BLaER1 (cell line): ENCODE measurements around the gene VIPR2.

Experiments
- H3K27ac ChIP-seq: shearing (Covaris generic); formaldehyde crosslinking; 2 replicates; pipeline ENCODE4 v1.8.1; 2022
- H3K27me3 ChIP-seq: shearing (Covaris generic); formaldehyde crosslinking; 2 replicates; pipeline ENCODE4 v1.8.1; 2022
- H3K36me3 ChIP-seq: shearing (Covaris generic); formaldehyde crosslinking; 2 replicates; pipeline ENCODE4 v1.8.1; 2022
- H3K4me1 ChIP-seq: shearing (Covaris generic); formaldehyde crosslinking; 2 replicates; pipeline ENCODE4 v1.8.1; 2022
- H3K4me2 ChIP-seq: shearing (Covaris generic); formaldehyde crosslinking; 2 replicates; pipeline ENCODE4 v1.8.1; 2022
- H3K4me3 ChIP-seq: shearing (Covaris generic); formaldehyde crosslinking; 2 replicates; pipeline ENCODE4 v1.8.1; 2022
- H3K9ac ChIP-seq: shearing (Covaris generic); formaldehyde crosslinking; 2 replicates; pipeline ENCODE4 v1.8.1; 2022
- H3K9me3 ChIP-seq: shearing (Covaris generic); formaldehyde crosslinking; 2 replicates; pipeline ENCODE4 v1.8.1; 2022
- H4K20me1 ChIP-seq: shearing (Covaris generic); formaldehyde crosslinking; 2 replicates; pipeline ENCODE4 v1.8.1; 2022
- Cebpa-rat ChIP-seq: shearing (Covaris generic); IDR thresholded peaks from 2 replicates; pipeline ENCODE4 v1.8.1; 2022

Gene VIPR2

GRCh38 chr7:159014297-159015062, 130.2 kb downstream of the VIPR2 start:
- no peaks in the 10 kb centered on the region for H3K27me3 ChIP-seq
- peaks cover 100% of the 10 kb centered on the region for H3K4me1 ChIP-seq
- H3K4me2 ChIP-seq = peak overlapping the region; percentile 88
- peak overlapping the region; percentile 97 for H3K27ac ChIP-seq
- peak overlapping the region; percentile 55 for H3K4me3 ChIP-seq
- H3K9ac ChIP-seq = peak overlapping the region; percentile 79
- no peak for TF ChIP-seq Cebpa-rat
- no peaks in the 10 kb centered on the region for H3K36me3 ChIP-seq
- H4K20me1 ChIP-seq = no peaks in the 10 kb centered on the region
- H3K9me3 ChIP-seq = no peaks in the 10 kb centered on the region

DNA sequence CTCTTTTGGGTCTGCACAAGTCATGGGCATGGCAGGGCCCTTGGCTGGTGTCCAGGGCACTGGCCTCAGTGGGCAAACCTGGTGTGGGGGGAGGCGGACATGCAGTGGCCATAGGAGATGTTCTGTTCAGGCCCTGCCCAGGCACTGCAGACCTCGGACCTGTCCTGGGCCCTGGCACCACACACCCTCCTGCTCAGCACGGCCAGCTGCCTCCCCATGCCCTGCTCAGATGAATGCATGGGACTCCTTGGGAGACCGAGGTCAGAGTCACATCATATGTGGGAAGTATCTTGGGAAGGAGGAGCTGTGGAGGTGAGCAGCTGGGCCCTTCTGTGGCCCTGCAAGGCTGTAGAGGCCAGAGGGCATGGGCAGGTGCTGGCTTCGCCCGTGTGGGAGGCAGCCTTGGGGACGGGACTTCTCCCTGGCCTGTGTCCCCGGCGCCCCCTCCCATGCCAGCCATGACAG, 130.8 kb downstream of the VIPR2 start:
- peak overlapping the region; percentile 79 for H3K9ac ChIP-seq
- peaks cover 100% of the 10 kb centered on the region for H3K4me1 ChIP-seq
- H3K27me3 ChIP-seq = no peaks in the 10 kb centered on the region
- H3K27ac ChIP-seq = peak overlapping the region; percentile 97
- H3K4me3 ChIP-seq = no peak overlapping the region
- peak overlapping the region; percentile 88 for H3K4me2 ChIP-seq
- TF ChIP-seq Cebpa-rat = no peak
- H3K9me3 ChIP-seq = no peaks in the 10 kb centered on the region
- no peaks in the 10 kb centered on the region for H3K36me3 ChIP-seq
- no peaks in the 10 kb centered on the region for H4K20me1 ChIP-seq

DNA sequence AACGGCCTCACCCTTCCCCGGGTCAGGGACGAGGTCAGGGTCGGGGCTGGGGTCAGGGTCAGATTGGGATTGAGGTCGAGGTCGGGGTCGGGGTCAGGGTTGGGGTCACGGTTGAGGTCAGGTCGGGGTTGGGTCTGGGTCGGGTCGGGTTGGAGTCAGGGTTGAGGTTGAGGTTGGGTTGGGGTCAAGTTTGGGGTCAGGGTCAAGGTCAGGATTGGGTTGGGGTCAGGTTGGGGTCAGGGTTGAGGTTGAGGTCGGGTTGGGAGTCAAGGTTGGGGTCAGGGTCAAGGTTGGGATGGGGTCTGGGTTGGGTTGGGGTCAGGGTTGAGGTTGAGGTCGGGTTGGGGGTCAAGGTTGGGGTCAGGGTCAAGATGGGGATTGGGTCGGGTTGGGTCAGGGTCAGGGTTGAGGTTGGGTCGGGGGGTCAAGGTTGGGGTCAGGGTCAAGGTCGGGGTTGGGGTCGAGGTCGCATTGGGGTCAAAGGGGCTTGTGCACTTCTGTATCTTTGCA, 131.4 kb downstream of the VIPR2 start:
- H3K36me3 ChIP-seq = no peaks in the 10 kb centered on the region
- 0 out of 2 replicates have a peak overlapping the region, but pooled peaks have one; percentile 24 for H3K4me3 ChIP-seq
- H3K4me2 ChIP-seq = peak overlapping the region; percentile 88
- H4K20me1 ChIP-seq = no peaks in the 10 kb centered on the region
- peaks cover 100% of the 10 kb centered on the region for H3K4me1 ChIP-seq
- no peaks in the 10 kb centered on the region for H3K9me3 ChIP-seq
- no peak for TF ChIP-seq Cebpa-rat
- peak overlapping the region; percentile 43; the same call in 1 of the 2 replicates for H3K9ac ChIP-seq
- no peaks in the 10 kb centered on the region for H3K27me3 ChIP-seq
- H3K27ac ChIP-seq = peak overlapping the region; percentile 97

GRCh38 chr7:159012353-159013069, 132.2 kb downstream of the VIPR2 start:
- H3K27ac ChIP-seq = peak overlapping the region; percentile 97
- peak overlapping the region; percentile 43; the same call in 1 of the 2 replicates for H3K9ac ChIP-seq
- TF ChIP-seq Cebpa-rat = no peak
- H3K36me3 ChIP-seq = no peaks in the 10 kb centered on the region
- no peaks in the 10 kb centered on the region for H4K20me1 ChIP-seq
- H3K27me3 ChIP-seq = no peaks in the 10 kb centered on the region
- peaks cover 100% of the 10 kb centered on the region for H3K4me1 ChIP-seq
- peak overlapping the region; percentile 88 for H3K4me2 ChIP-seq
- no peaks in the 10 kb centered on the region for H3K9me3 ChIP-seq
- 0 out of 2 replicates have a peak overlapping the region, but pooled peaks have one; percentile 24 for H3K4me3 ChIP-seq

- H4K20me1 ChIP-seq = no peaks in the 10 kb centered on the region
- H3K9ac ChIP-seq = peak overlapping the region; percentile 31; the same call in 1 of the 2 replicates
- no peaks in the 10 kb centered on the region for H3K27me3 ChIP-seq
- 0 out of 2 replicates have a peak, but pooled peaks cover 3% of the 10 kb centered on the region for H3K9me3 ChIP-seq
- H3K27ac ChIP-seq = peak overlapping the region; percentile 97
- H3K36me3 ChIP-seq = no peaks in the 10 kb centered on the region
- H3K4me1 ChIP-seq = peaks cover 98% of the 10 kb centered on the region
- H3K4me3 ChIP-seq = no peak overlapping the region
- H3K4me2 ChIP-seq = peak overlapping the region; percentile 88
- TF ChIP-seq Cebpa-rat = no peak
These were observed 133.0 kb downstream of the VIPR2 start for GRCh38 chr7:159011722-159012022.

DNA sequence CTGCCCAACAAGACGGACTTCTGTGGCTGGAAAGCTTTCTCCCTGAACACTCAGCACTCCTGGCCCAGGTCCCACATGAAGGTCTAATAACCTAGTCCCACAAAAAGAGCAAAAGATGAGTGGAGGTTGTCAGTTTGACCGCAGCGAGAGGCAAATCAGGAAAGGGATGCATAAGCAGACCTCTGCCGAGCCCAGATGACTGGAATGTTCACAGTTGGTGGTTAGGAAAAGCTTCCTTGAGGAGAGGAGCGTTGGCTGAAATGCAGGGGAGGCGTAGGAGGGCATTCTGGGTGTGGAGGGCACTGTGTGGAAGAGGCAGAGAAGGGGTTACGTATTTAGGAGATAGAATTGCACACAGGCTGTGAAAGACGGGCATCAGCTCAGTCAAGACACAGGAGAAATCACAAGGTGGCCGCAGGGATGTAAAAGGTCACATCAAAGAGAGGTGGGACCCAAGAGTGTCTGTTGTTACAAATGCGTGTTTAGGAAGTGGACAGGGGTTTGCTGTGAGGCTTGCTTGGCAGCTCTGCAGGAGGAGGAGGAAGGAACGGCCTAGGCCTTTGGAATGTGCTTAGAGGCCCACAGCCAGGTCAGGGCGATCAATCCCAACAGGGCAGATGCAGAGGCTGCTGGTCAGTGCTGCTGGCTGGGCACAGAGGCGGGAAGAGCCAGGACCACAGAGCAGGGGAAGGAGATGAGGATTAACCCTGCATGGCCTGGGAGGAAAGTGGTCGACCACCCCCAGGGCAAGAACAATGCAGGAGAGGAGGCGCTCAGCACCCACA, 133.5 kb downstream of the VIPR2 start:
- Histone ChIP-seq H3K9ac (peak overlapping the region; percentile 31; the same call in 1 of the 2 replicates), H3K27ac (peak overlapping the region; percentile 97), H3K27me3 (no peaks in the 10 kb centered on the region)

GRCh38 chr7:159010411-159010810, 134.3 kb downstream of the VIPR2 start:
- Histone ChIP-seq H4K20me1 (no peaks in the 10 kb centered on the region), H3K4me2 (peak overlapping the region; percentile 88), H3K9me3 (peaks cover 9% of the 10 kb centered on the region), H3K36me3 (no peaks in the 10 kb centered on the region), H3K4me3 (no peak overlapping the region), H3K9ac (no peak overlapping the region), H3K27me3 (no peaks in the 10 kb centered on the region), H3K27ac (0 out of 2 replicates have a peak overlapping the region, but pooled peaks have one; percentile 1), H3K4me1 (peaks cover 86% of the 10 kb centered on the region)
- TF ChIP-seq Cebpa-rat = no peak

More for the DNA sequence above, 133.5 kb downstream of the VIPR2 start:
- Histone ChIP-seq H3K4me2 (peak overlapping the region; percentile 88), H4K20me1 (no peaks in the 10 kb centered on the region), H3K4me1 (peaks cover 93% of the 10 kb centered on the region), H3K36me3 (no peaks in the 10 kb centered on the region), H3K9me3 (0 out of 2 replicates have a peak, but pooled peaks cover 4% of the 10 kb centered on the region), H3K4me3 (no peak overlapping the region)
- TF ChIP-seq Cebpa-rat = no peak

DNA sequence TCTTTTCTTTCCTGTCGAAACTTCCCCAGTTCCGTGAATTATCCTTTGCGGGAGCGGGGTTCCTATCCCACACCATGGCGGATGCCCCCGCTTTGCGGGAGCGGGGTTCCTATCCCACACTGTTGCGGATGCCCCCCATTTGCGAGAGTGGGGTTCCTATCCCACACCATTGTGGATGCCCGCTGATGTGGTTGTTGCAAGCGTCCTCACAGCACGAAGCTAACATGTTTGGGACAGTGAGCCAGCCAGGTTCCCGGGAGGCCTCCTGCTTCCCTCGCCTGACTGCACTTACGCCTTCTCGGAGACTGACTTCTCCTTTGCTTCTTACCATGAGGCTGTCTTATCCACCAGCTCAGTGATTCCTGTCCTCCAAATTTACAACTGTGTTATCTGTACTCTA, 134.7 kb downstream of the VIPR2 start:
- H3K27me3 ChIP-seq = no peaks in the 10 kb centered on the region
- H3K9me3 ChIP-seq = peaks cover 13% of the 10 kb centered on the region
- H3K4me2 ChIP-seq = peak overlapping the region; percentile 88
- H3K4me1 ChIP-seq = peaks cover 81% of the 10 kb centered on the region
- H3K36me3 ChIP-seq = no peaks in the 10 kb centered on the region
- H3K9ac ChIP-seq = no peak overlapping the region
- H4K20me1 ChIP-seq = no peaks in the 10 kb centered on the region
- H3K4me3 ChIP-seq = no peak overlapping the region
- 0 out of 2 replicates have a peak overlapping the region, but pooled peaks have one; percentile 1 for H3K27ac ChIP-seq
- TF ChIP-seq Cebpa-rat = no peak

DNA sequence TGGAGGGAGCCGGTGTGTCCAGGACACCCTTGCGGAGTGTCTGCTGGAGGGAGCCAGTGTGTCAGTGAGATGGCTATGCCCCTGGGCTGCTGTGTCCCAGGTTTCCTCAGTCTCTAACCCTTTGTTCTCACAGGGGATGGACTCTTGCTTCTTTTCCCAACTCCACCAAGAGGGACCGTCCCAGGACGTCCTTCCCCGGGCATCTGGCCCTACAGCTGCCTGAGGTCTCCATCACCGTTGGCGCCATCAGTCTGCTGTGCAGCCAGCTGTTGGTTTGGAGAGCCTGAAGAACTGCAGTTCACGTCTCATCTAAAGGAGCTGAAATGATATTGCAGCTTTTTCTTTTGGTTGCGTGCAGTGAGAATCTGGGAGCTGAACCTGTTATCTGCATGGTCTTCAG, 136.2 kb downstream of the VIPR2 start:
- no peaks in the 10 kb centered on the region for H4K20me1 ChIP-seq
- no peak overlapping the region for H3K27ac ChIP-seq
- no peaks in the 10 kb centered on the region for H3K27me3 ChIP-seq
- H3K4me3 ChIP-seq = no peak overlapping the region
- peaks cover 14% of the 10 kb centered on the region for H3K9me3 ChIP-seq
- TF ChIP-seq Cebpa-rat = no peak
- H3K4me1 ChIP-seq = peaks cover 66% of the 10 kb centered on the region
- no peaks in the 10 kb centered on the region for H3K36me3 ChIP-seq
- no peak overlapping the region for H3K9ac ChIP-seq
- peak overlapping the region; percentile 88; the same call in 1 of the 2 replicates for H3K4me2 ChIP-seq
